HG03159 (cell line): ENCODE data around the gene TSPAN32.
"Not testable (repeated sequence)": the region's sequence is repeated elsewhere in the genome, so short reads cannot be mapped to it uniquely, and the experiment has no call there.

Source experiments
- ATAC-seq: cut with Tn5 transposase; IDR thresholded peaks from one replicate; pipeline ENCODE4 v1.9.1; 2021; ENCODE audit warnings: mild to moderate bottlenecking, moderate library complexity; ENCODE audit not compliant: unreplicated experiment

The TSPAN32 gene

GRCh38 chr11:2332569-2332968 lies 30.8 kb downstream of the TSPAN32 start:
- not testable (repeated sequence) for ATAC-seq

DNA sequence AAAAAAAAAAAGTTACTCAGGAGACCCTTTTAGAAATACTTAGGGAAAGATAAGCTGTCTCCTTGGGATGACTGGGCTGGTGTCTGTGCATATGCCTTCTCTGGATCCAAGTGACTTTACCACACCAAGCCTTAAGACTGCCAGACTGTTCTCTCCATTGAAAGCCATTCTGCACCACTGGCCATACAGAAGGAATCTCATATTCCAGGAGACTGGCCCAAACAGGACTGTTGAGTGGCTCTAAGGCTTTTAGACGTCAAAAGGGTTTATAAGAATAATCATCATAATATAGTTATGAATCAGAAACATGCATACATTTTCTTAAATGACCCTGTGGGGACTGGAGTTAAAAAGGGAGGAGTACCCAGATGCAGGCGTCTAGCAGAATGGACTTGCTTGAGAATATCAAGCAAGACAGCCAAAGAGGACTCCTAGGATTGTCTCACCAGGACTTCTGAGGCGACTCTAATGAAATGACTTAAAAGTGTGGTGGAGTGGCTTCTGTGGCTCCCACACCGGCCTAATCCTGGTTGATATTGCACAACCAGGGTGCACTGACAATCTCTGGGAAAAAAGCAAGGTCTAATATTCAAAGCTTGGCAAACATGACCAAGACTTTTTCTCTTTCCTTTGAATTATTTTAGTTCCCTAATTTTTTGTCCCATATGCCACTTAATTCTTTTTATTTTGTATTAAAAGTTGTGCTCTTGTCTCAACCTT lies 31.8 kb downstream of the TSPAN32 start:
- not testable (repeated sequence) for ATAC-seq

DNA sequence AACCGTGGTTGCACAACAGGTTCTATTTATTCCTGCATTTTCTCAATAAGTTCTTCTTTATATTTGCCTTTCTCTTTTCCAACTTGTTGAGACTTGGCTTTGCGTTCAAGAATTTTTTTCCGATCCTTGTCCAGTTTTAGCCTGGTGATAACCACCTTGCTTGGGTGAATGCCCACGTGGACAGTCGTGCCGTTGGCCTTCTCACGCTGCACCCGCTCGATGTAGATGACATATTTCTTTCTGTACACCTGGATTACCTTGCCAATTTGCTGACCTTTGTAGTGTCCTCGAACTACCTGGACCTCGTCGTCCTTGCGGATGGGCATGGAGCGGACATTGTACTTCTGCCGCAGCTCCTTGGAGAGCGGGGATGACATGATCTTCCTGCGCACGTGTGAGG lies 33.5 kb downstream of the TSPAN32 start:
- ATAC-seq, result not testable (repeated sequence)

GRCh38 chr11:2338760-2339159 lies 36.9 kb downstream of the TSPAN32 start:
- ATAC-seq, result not testable (repeated sequence)

- no peak for ATAC-seq
Observed at GRCh38 chr11:2342557-2342956, 40.7 kb downstream of the TSPAN32 start.

- no peak for ATAC-seq
Observed at GRCh38 chr11:2342981-2343380, 41.2 kb downstream of the TSPAN32 start.

DNA sequence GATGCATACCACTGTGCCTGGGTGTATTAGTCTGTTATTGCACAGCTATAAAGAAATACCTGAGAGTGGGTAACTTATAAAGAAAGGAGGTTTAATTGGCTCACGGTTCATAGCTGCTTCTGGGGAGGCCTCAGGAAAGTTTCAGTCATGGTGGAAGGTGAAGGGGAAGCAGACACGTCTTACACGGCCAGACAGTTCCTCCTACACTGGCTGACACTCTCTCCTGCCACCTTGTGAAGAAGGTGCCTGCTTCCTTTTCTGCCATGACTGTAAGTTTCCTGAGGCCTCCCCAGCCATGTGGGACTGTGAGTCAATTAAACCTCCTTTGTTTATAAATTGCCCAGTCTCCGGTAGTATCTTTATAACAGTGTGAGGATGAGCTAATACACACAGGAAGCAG lies 41.7 kb downstream of the TSPAN32 start:
- no peak for ATAC-seq

- no peak for ATAC-seq
Observed at GRCh38 chr11:2345050-2345449, 43.2 kb downstream of the TSPAN32 start.

GRCh38 chr11:2346014-2346413 lies 44.2 kb downstream of the TSPAN32 start:
- ATAC-seq, result no peak

GRCh38 chr11:2346586-2347307 lies 44.9 kb downstream of the TSPAN32 start:
- no peak for ATAC-seq

DNA sequence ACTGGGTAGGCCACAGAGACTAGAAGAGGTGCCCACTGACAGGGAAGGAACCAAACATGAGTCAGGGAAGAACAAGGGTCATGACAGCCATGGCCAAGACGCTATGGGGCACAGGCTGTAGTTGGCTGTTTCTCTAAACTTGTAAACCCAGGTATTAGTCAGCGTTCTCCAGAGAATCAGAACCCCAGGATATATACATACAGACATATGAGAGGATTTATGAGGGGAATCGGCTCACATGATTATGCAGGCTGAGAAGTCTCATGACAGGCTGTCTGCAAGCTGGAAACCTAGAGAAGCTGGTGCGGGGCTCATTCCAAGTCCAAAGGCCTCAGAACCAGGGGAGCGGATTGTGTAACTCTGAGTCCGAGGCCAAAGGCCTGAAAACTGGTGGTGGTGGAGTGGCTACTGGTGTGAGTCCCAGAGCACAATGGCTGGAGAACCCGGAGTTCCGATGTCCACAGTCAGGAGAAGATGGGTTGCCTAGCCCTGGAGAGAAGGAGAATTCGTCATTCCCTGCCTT lies 45.6 kb downstream of the TSPAN32 start:
- ATAC-seq, result no peak

GRCh38 chr11:2348986-2349385 lies 47.2 kb downstream of the TSPAN32 start:
- no peak for ATAC-seq

- ATAC-seq, result no peak
Observed at GRCh38 chr11:2351701-2352100, 49.9 kb downstream of the TSPAN32 start.

GRCh38 chr11:2352420-2352819 lies 50.6 kb downstream of the TSPAN32 start:
- ATAC-seq, result no peak

GRCh38 chr11:2355000-2355644 lies 53.3 kb downstream of the TSPAN32 start:
- no peak for ATAC-seq

- no peak for ATAC-seq
Observed at GRCh38 chr11:2357246-2357645, 55.4 kb downstream of the TSPAN32 start.

DNA sequence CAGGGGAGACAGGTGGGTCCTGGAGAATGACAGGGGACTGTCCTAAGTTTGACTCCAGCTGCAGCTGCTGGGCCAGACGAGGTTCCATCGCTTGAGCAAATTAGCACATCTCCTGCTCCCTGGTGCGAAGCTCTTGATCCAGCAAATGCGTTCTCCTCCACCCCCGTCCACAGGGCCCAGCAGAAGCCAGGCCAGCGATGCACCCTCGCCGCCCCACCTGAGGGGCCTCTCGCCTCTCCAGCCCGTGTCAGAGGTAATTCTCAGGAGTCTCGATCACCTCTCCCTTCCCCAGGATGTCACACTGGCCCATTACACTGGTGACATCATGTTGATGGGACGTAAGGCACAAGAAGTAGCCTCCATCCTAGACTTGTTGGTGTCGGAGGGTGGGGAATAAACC lies 55.8 kb downstream of the TSPAN32 start:
- ATAC-seq, result not testable (repeated sequence)

DNA sequence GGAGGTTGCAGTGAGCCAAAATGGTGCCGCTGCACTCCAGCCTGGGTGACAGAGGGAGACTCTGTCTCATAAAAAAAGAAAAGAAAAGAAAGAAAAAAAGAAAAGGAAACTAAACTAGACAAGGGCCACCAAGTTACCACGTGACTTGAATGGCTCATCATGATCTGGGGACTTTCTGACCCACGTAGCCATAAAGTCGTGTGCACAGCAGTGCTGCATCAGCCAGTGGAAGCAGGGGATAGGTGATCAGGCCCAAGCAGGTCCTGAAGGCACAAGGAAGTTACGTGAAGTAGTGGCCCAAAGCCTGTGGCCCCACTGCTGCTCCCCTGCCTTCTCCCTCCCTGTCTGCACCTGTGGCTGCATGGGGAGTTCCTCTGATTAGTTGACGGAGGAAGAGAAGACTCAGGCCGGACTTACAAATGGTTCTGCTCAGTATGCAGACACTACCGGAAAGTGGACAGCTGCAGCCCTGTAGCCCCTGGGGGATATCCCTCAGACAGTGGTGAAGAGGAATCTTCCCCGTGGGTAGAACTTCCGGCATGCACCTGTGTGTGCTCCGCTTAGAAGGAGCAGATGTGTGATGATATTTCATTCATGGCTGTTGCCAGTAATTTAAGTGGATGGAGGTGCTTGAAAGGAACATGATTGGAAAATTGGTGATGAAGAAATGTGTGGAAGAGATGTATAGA lies 57.1 kb downstream of the TSPAN32 start:
- no peak for ATAC-seq

DNA sequence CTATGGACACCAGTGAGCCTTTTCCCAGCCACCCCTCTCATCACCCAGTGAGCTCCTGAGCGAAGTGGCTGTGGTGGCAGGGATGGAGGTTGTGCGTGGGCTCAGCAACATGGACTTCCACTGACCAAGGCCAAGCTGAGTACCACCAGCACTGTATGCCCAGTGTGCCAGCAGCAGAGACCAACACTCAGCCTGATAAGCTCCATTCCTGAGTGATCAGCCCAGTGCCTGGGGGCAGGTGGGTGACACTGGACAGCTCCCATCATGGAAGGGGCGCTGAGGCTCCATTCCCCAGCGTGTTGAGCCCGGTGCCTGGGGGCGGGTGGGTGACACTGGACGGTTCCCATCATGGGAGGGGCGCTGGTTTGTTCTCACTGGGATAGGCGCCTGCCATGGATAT lies 57.7 kb downstream of the TSPAN32 start:
- ATAC-seq, result no peak

- ATAC-seq, result no peak
Observed at GRCh38 chr11:2360081-2360642, 58.3 kb downstream of the TSPAN32 start.

- ATAC-seq, result no peak
Observed at GRCh38 chr11:2361565-2361964, 59.8 kb downstream of the TSPAN32 start.
